NCI-H82 treated with DMSO at 0.1 percent for 48 hours (cell line): ENCODE results near the gene HYPK.
"Not testable (repeated sequence)": the region's sequence is repeated elsewhere in the genome, so short reads cannot be mapped to it uniquely, and the experiment has no call there.

ENCODE experiments used
- DNase-seq: peaks from one replicate; lab custom pipeline; 2025; ENCODE audit not compliant: unreplicated experiment; lab: John Stamatoyannopoulos, UW

HYPK gene

GRCh38 chr15:43832485-43832884, 32.1 kb downstream of the HYPK start:
- DNase-seq: not testable (repeated sequence)

- DNase-seq: no peak
These were observed 45.0 kb downstream of the HYPK start for GRCh38 chr15:43845421-43845820.

- no peak for DNase-seq
These were observed 50.9 kb downstream of the HYPK start for GRCh38 chr15:43851251-43851650.

- DNase-seq: no peak
These were observed 52.2 kb downstream of the HYPK start for GRCh38 chr15:43852607-43853006.
